Suprapubic skin (tissue), 3 donors: ENCODE results near the gene PIAS1.

Experiments used
- EP300 ChIP-seq: sonication (generic); formaldehyde crosslinking; IDR thresholded peaks from one replicate; pipeline ENCODE4 v1.6.1; 2017; ENCODE audit warnings: antibody characterized with exemption
- POLR2A ChIP-seq, 2 donors: fragments of 450-650 bp; IDR thresholded peaks; one replicate each; pipeline ENCODE4 v1.6.1; 2017; ENCODE audit warnings: antibody characterized with exemption in 2 of 2, mild to moderate bottlenecking in 2 of 2, moderate library complexity in 2 of 2
- TF ChIP-seq, protein P1 (sequence below), 2 donors: fragments of 200-600 bp in 1 of 2; fragments of 450-650 bp in 1 of 2; sonication (generic) in 1 of 2; IDR thresholded peaks; one replicate each; pipeline ENCODE4 v1.5.1; 2016 to 2019; ENCODE audit warnings: antibody characterized with exemption in 2 of 2, mild to moderate bottlenecking in 1 of 2, moderate library complexity in 1 of 2

DNA sequence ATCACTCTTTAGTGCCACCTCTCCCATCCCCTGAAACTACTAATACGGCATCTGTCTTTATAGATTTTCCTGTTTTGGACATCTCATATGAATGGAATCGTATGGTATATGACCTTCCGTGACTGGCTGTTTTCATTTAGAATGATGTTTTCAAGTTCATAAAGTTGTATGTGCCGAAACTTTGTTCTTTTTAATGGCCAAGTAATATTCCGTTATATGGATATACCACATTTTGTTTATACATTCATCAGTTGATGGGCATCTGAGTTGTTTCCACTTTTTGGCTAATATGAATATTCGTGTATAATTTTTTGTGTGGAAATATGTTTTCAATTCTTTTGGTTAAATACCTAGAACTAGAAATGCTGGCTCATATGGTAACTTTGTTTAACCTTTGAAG, 49.5 kb downstream of the PIAS1 start:
- TF ChIP-seq EP300 (no peak), POLR2A (IDR thresholded peaks at IDR 0.05) (no peak)
- TF ChIP-seq, protein P1, sequence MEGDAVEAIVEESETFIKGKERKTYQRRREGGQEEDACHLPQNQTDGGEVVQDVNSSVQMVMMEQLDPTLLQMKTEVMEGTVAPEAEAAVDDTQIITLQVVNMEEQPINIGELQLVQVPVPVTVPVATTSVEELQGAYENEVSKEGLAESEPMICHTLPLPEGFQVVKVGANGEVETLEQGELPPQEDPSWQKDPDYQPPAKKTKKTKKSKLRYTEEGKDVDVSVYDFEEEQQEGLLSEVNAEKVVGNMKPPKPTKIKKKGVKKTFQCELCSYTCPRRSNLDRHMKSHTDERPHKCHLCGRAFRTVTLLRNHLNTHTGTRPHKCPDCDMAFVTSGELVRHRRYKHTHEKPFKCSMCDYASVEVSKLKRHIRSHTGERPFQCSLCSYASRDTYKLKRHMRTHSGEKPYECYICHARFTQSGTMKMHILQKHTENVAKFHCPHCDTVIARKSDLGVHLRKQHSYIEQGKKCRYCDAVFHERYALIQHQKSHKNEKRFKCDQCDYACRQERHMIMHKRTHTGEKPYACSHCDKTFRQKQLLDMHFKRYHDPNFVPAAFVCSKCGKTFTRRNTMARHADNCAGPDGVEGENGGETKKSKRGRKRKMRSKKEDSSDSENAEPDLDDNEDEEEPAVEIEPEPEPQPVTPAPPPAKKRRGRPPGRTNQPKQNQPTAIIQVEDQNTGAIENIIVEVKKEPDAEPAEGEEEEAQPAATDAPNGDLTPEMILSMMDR (IDR thresholded peaks at IDR 0.05): no peak
